Measurements from ENCODE around the gene USP32.
"Not testable (repeated sequence)": the region's sequence is repeated elsewhere in the genome, so short reads cannot be mapped to it uniquely, and the experiment has no call there.

USP32 gene

DNA sequence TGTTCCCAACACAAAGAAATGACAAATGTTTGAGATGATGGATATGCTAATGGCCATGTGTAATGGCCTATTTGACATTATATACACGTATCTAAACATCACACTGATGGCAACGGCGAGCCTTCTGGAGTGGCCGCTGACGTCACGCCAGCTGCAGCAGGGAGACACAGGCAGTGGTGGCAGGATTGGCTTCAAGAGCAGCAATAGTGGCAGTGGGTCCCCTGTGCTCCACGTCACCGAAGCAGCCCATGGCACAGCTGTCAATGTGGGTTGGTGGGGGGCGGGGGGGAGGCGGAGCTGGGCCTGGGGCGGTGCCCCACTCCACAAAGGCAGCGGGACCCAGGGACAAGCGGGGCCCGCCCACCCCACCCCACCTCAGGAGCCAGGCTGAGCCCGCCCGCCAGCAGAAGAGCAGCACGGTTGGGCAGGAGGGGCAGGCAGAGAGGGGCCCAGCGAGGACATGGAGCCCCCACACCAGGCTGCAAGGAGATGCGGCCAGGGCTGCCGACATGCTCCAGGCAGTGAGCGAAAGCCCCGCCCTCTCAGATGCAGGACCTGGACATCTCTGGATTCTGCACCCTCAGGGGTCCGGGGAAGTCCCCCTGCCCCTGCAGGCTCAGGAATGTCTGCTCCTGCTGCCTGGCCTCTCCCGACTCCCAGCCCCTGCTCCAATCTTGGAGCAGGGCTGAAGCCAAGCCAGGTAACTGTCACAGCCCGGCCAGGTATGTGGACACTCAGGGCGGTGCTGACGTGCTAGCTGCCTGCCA, 64.6 kb downstream of the USP32 start:
- DNase-seq, result no peak

DNA sequence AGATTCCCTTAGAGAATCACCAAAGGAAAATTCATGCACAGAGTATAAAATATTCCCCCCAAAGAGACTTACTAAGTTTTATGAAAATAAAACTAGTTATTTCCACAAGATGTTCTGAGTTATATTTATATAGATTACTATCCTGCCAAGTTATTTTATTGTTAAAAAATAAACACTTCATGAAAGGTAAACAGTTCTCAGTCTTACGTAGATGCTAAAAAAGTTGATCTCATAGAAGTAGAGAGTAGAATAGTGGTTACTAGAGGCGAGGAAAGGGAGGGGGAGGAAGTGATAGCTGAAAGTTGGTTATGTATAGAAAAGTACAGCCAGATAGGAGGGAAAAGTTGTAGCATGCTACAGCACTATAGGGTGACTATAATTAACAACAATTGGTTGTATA, 65.2 kb downstream of the USP32 start:
- no peak for DNase-seq

DNA sequence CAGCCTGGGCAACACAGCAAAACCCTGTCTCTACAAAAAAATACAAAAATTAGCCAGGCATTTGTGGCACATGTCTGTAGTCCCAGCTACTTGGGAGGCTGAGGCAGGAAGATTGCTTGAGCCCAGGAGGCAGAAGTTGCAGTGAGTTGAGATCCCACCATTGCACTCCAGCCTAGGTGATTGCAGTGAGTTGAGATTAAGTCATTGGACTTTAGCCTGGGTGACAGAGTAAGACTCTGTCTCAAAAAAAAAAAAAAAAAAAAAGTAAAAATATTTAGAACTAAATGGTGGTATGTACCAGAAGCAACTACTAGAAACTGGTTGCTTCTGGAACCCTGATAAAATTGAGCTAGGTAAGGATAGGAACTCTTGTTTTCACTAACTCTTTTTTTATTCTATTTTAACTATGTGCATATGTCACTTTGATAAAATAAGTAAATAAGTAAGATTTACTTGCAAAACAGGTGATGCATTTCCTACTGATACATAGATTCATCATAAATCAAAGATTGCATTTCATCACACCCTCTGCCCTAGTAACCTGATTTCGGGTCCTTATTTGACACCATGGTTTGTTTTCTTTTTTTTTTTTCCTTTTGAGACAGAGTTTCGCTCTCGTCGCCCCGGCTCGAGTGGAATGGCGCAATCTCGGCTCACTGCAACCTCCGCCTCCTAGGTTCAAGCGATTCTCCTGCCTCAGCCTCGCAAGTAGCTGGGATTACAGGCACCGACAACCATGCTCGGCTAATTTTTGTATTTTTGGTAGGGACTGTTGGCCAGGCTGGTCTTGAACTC, 66.0 kb downstream of the USP32 start:
- no peak for DNase-seq

GRCh38 chr17:60323754-60324153, 68.2 kb downstream of the USP32 start:
- DNase-seq, result no peak

GRCh38 chr17:60322056-60322387, 69.9 kb downstream of the USP32 start:
- no peak for DNase-seq

DNA sequence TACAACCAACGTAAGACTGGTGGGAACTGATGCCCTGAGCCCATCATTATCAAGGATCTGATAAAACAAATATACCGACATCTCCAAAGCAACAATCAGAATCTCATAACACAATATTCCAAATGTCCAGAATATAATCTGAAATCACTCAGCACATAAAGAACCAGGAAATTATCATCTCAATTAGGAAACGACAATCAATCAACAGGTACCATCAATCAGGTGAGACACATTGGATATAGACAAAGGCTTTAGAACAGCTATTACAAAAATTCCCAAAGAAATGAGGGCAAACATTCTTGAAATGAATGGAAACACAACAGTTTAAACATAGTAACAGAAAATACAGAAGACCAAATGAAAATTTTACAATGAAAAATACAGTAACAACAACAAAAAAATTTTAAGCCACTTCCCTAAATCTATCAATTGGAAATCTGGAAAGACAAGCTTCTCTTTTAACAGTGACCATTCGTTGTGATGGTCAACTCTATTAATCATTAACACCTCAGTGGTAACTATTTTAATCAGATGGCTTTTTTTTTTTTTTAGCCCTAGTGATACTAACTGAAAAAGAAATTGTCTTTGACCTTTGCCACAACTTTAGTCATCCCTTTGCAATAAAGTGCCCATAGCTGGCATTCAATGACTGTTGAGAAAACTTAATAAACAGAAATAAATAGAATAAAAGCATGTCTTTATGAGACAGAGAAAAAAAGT, 70.4 kb downstream of the USP32 start:
- no peak for DNase-seq

GRCh38 chr17:60318830-60319229, 73.1 kb downstream of the USP32 start:
- no peak for DNase-seq

- no peak for DNase-seq
These were observed 73.6 kb downstream of the USP32 start for GRCh38 chr17:60318326-60318725.

GRCh38 chr17:60315650-60316049, 76.3 kb downstream of the USP32 start:
- DNase-seq, result no peak

GRCh38 chr17:60314900-60315299, 77.0 kb downstream of the USP32 start:
- DNase-seq, result not testable (repeated sequence)

DNA sequence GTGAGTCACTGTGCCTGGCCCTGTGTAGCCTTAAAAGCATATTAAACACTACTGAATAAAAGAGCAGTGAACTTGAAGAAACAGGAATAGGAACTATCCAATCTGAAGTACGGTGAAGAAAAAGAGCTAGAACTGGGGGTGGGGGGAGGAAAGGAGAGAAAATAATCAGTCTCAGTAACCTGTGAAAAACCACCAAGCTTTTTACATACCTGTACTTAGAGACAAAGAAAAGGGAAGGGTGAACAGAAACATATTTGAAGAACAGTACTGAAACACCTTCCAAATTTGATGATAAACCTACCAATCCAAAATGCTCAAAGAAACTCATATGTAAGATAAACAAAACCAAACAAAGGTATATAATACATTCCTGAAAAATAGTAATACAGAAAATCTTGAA, 77.5 kb downstream of the USP32 start:
- no peak for DNase-seq

GRCh38 chr17:60311936-60312335, 80.0 kb downstream of the USP32 start:
- DNase-seq, result no peak

DNA sequence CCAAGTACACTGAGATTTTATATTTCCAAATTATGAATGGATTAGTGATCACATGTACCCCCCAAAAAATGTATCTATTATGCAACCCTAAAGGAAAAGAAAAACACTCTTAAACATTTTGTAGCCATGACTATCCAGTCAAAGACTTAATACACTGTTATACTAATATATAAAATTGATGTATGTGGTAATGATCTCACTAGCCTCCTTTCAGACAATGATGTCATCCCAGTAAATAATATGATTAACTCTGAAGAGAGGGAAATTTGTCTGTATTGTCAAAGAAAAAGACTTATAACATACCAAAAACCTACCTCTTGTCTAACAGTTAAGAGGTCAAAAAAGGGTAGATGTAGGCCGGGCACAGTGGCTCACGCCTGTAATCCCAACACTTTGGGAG, 80.7 kb downstream of the USP32 start:
- DNase-seq, result no peak

GRCh38 chr17:60305141-60305540, 86.8 kb downstream of the USP32 start:
- DNase-seq, result no peak

DNA sequence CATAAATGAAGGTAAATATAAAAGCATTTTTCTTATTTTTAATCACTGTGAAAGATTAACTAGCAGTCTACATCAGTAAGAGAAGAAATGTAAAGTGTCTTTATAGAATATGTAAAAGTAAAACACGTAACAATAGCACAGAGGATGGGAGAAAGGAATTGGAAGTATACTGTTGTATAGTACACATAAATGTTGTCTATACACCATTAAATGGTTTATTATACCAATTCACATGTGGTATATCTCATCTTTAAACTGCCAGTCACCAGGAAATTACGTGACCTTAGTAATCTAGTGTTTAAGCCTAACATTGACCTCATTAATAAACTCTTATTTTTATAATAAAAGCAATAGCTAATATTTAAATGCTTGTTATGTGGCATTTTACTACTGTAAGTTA, 87.4 kb downstream of the USP32 start:
- no peak for DNase-seq

DNA sequence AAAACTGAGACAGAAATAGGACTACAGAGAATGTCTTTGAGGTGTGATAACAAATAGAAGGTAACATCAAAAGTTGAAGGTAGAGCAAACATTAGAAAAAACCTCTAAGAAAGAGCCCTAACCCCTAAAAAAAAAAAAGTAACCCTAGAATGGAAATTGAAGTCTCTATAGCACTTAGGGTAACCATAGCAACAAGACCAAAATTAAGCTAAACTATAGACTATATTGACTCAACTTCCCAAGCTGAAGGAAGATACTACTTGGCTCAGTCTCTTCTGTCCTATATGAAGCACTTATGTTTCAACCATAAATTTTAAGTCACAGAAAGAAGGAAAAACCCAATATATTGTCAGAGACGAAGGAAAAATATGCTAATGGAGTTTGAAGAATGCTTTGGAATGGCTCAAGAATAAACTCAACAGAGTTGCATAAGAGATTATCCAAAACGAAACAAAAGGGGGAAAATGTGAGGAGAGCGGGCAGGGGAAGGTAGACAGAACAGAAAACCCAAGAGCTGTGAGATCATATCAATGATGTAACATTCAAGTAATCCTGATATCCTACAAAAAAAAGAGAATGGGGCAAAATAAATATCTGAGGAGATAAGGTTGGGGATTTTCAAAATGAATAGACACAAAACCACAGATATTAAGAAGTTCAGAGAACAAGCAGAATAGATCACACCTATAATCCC, 88.4 kb downstream of the USP32 start:
- no peak for DNase-seq

- DNase-seq, result no peak
These were observed 90.3 kb downstream of the USP32 start for GRCh38 chr17:60301649-60302048.

DNA sequence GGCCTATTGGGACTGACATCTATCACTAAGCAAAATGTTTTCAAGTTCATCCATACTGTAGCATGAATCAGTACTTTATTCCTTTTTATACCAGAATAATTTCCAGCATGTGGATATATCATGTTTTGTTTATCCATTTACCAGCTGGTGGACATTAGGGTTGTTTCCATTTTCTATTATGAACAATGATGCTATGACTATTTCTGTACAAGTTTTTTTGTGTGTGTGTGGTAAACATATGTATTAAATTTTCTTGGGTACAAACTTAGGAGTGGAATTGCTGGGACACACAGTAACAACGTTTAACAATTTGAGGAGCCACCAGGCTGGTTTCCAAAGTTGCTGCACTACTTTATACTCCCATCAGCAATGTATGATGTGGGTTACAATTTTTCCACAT, 91.0 kb downstream of the USP32 start:
- DNase-seq, result no peak

DNA sequence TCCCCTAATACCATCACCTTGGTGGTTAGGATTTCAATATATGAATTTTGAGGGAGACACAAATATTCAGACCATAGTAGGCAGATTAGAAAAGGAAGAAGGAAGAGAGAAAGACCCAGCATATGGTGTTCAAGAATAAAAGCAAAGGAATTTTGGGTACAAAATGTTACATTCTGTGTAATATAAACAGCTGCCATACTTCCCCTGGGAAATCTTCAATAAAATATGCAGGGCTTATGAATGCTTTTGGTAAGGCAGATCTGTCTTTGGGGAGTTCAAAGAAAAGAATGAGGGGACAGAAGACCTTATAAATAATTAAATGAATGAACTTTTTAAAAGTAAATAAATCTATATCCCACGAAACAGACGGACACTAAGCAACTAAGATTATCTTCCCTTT, 91.9 kb downstream of the USP32 start:
- DNase-seq, result no peak

GRCh38 chr17:60297760-60298401, 94.1 kb downstream of the USP32 start:
- DNase-seq, result no peak

DNA sequence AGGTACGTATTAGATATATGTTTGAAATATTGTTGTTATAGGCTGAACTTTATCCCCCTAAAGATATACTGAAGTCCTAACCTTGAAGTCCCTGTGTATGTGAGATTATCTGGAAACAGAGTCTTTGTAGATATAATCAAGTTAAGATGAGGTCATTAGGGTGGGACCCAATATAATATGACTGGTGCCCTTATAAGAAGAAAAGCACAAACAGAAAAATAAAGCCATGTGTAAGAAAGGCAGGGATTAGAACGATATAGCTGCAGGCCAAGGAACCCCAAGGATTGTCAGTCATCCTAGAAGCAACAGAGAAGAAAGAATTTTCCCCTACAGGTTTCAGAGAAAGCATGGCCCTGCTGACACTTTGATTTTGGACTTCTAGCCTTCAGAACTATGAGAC, 95.8 kb downstream of the USP32 start:
- no peak for DNase-seq

DNA sequence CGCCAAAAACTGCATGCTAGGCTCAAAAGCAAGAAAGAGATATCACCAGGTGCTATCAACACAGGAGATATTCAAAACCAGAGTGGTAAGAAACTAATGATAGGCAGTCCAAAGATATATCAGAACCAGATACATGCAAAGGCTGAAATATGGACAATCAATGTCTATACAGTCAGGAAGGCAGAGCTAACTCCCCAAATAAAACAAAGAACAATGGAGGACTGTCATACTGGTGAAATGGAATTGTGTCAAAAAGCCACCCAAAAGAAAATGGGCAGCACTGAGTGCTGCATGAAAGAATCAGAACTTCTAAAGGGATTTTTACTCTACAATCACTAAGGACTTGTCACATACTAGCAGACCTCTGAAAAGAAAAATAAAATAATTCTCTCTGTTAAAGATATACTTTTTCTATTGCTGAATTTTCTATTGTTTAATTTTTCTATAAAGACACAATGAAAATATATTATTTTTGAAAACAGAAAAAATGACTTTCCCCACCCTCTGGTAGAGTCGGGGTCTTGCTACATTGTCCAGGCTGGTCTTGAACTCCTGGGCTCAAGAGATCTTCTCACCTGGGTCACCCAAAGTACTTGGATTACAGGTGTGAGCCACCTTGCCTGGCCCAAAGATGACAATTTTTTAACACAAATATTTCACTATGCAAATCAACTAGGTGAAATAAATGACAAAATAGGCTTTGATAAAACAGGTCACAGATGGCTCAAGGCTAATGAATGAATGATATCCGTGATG, 98.2 kb downstream of the USP32 start:
- DNase-seq, result no peak
